SK-N-DZ (cell line): ENCODE data around the gene PRKAB1.

ENCODE experiments used
- DNase-seq: peaks from one replicate; pipeline ENCODE4 v3.0.0-alpha.2; 2015; ENCODE audit warnings: low spot score

Gene PRKAB1

GRCh38 chr12:119661882-119662281 lies 6.1 kb upstream of the PRKAB1 start:
- DNase-seq, result no peak

GRCh38 chr12:119664642-119665041 lies 3.3 kb upstream of the PRKAB1 start:
- DNase-seq, result no peak

GRCh38 chr12:119665164-119665929 lies 2.6 kb upstream of the PRKAB1 start:
- DNase-seq, result no peak

GRCh38 chr12:119666226-119666795 lies 1.6 kb upstream of the PRKAB1 start:
- DNase-seq, result no peak

GRCh38 chr12:119666900-119667576 lies 895 bp upstream of the PRKAB1 start:
- DNase-seq, result no peak

- DNase-seq, result no peak
Measured at GRCh38 chr12:119668324-119668841, 450 bp downstream of the PRKAB1 start.

GRCh38 chr12:119669744-119670472 lies 2.0 kb downstream of the PRKAB1 start:
- no peak for DNase-seq

- DNase-seq, result no peak
Measured at GRCh38 chr12:119671070-119671469, 3.1 kb downstream of the PRKAB1 start.

GRCh38 chr12:119672194-119672593 lies 4.3 kb downstream of the PRKAB1 start:
- DNase-seq, result no peak

- no peak for DNase-seq
Measured at GRCh38 chr12:119673634-119674033, 5.7 kb downstream of the PRKAB1 start.

GRCh38 chr12:119674560-119674959 lies 6.6 kb downstream of the PRKAB1 start:
- DNase-seq, result no peak

GRCh38 chr12:119676022-119676421 lies 8.1 kb downstream of the PRKAB1 start:
- DNase-seq, result no peak

- no peak for DNase-seq
Measured at GRCh38 chr12:119676573-119676972, 8.6 kb downstream of the PRKAB1 start.

GRCh38 chr12:119678459-119678858 lies 10.5 kb downstream of the PRKAB1 start:
- no peak for DNase-seq

- DNase-seq, result no peak
Measured at GRCh38 chr12:119679081-119679480, 11.1 kb downstream of the PRKAB1 start.

GRCh38 chr12:119679490-119679889 lies 11.6 kb downstream of the PRKAB1 start:
- DNase-seq, result no peak

GRCh38 chr12:119681111-119681510 lies 13.2 kb downstream of the PRKAB1 start:
- no peak for DNase-seq

GRCh38 chr12:119681728-119682638 lies 14.1 kb downstream of the PRKAB1 start:
- no peak for DNase-seq

GRCh38 chr12:119682639-119683252 lies 14.8 kb downstream of the PRKAB1 start:
- DNase-seq, result no peak

GRCh38 chr12:119683413-119683812 lies 15.5 kb downstream of the PRKAB1 start:
- DNase-seq, result no peak
